ENCODE measurements around the gene ATL1. TPM values are rescaled to one million over a fixed set of nuclear protein-coding genes. Genes with fewer than 3 reads are reported as not detected.

ATL1 gene
- total and polyA plus RNA-seq, 2 of the 4 experiments (the other 2 are of a cell fraction) = 6.0 to 12.2 TPM

GRCh38 chr14:50534997-50535396 is 24.9 kb upstream of the ATL1 start:
- Histone ChIP-seq H3K27me3 (ENCODE audit: control insufficient read depth, insufficient read depth, low read length) (no peaks in the 10 kb centered on the region; the same call in 1 of the 2 replicates), H4K8ac (ENCODE audit: low read depth in 2 of 2, low read length in 2 of 2) (no peak overlapping the region), H2AFZ (replicated peaks; ENCODE audit: low read length, poor library complexity) (no peak overlapping the region), H3K4ac (ENCODE audit: low read depth, low read length) (no peak overlapping the region), H2BK20ac (ENCODE audit: low read depth, low read length) (no peak overlapping the region), H4K20me1 (ENCODE audit: insufficient read depth, low read length) (peaks cover 8% of the 10 kb centered on the region; the same call in 1 of the 2 replicates), H3K56ac (ENCODE audit: extremely low read depth, insufficient read depth, low read length) (no peak overlapping the region), H3K4me2 (ENCODE audit: low read depth, low read length) (no peak overlapping the region), H2AK9ac (replicated peaks; ENCODE audit: low read depth, low read length, poor library complexity) (no peak overlapping the region), H2BK5ac (ENCODE audit: low read depth, low read length, poor library complexity, severe bottlenecking) (no peak overlapping the region), H3K79me1 (ENCODE audit: low read depth in 1 of 2, low read length in 2 of 2) (peaks cover 3 to 12% of the 10 kb centered on the region in 2 experiments; a peak in 1 of 4 replicates), H2AK5ac (ENCODE audit: low read depth, low read length) (no peak overlapping the region), H3K9ac (ENCODE audit: low read depth, low read length) (no peak overlapping the region), H3K23ac (ENCODE audit: low read depth, low read length) (no peak overlapping the region), H3K4me1 (ENCODE audit: control insufficient read depth, insufficient read depth, low read length) (peaks cover 4% of the 10 kb centered on the region), H3K9me3 (ENCODE audit: control insufficient read depth, insufficient read depth, low read length) (no peaks in the 10 kb centered on the region), H3K9me1 (ENCODE audit: insufficient read depth, low read length) (no peaks in the 10 kb centered on the region), H3K14ac (replicated peaks; ENCODE audit: low read depth, low read length) (no peak overlapping the region), H2BK120ac (ENCODE audit: low read depth, low read length) (no peak overlapping the region), H2BK15ac (ENCODE audit: low read depth, low read length) (no peak overlapping the region), H3K18ac (ENCODE audit: low read depth, low read length) (no peak overlapping the region), H3K36me3 (ENCODE audit: control insufficient read depth, insufficient read depth, low read length) (no peaks in the 10 kb centered on the region; the same call in 1 of the 2 replicates), H4K91ac (ENCODE audit: insufficient read depth, low read depth, low read length) (no peak overlapping the region), H4K5ac (ENCODE audit: low read depth, low read length) (no peak overlapping the region), H3K4me3 (ENCODE audit: insufficient read depth, low read depth, low read length) (no peak overlapping the region), H3K27ac (ENCODE audit: insufficient read depth, low read length) (no peak overlapping the region)
- CTCF ChIA-PET = no interaction called here
- dilution Hi-C loops (cut with HindIII; ENCODE audit: low sequenced_read_pairs, unreplicated experiment) (no loop called here), in situ Hi-C loops (cut with MboI; ENCODE audit: low sequenced_read_pairs) (no loop called here), intact Hi-C loops (cut with micrococcal nuclease) (loop anchor here (5.0 to 10.0 kb wide), 3 partner anchors 138 to 418 kb away; partner anchors contain the start of genes CDKL1, SOS2 and VCPKMT)
- TF ChIP-seq RFX5 (IDR thresholded peaks at IDR 0.05; ENCODE audit: low read depth, low read length) = no peak
- TF ChIP-seq CHD1 (IDR thresholded peaks at IDR 0.05; ENCODE audit: low read depth, low read length) = no peak
- TF ChIP-seq RAD21 (IDR thresholded peaks at IDR 0.05; ENCODE audit: low read length) = no peak
- no peak for TF ChIP-seq CTCF (conservative IDR thresholded peaks at IDR 0.05; ENCODE audit: low read depth, low read length)
- no peak for TF ChIP-seq RCOR1 (IDR thresholded peaks at IDR 0.05; ENCODE audit: insufficient replicate concordance, low read length)
- no peak for TF ChIP-seq CEBPB (IDR thresholded peaks at IDR 0.05; ENCODE audit: low read depth, low read length)
- TF ChIP-seq FOS (IDR thresholded peaks at IDR 0.05; ENCODE audit: low read depth, low read length) = no peak
- TF ChIP-seq MAFK (IDR thresholded peaks at IDR 0.05; ENCODE audit: low read depth, low read length) = no peak
- no peak for TF ChIP-seq NFE2L2 (IDR thresholded peaks at IDR 0.05; ENCODE audit: low read depth, low read length)
- TF ChIP-seq POLR2A (IDR thresholded peaks at IDR 0.05; ENCODE audit: low read depth, low read length) = no peak
- no peak for TF ChIP-seq USF2 (IDR thresholded peaks at IDR 0.05; ENCODE audit: low read depth, low read length)
- no peak for TF ChIP-seq ELK1 (IDR thresholded peaks at IDR 0.05; ENCODE audit: borderline replicate concordance, low read depth, low read length)
- no peak for DNase-seq
- no CpG with 5 or more reads among the region's 1 CpG for WGBS, 2 experiments (ENCODE audit: extremely low coverage in 2 of 2, insufficient read length in 1 of 2)
- POLR2A ChIA-PET (ENCODE audit: unreplicated experiment) = no interaction called here
- ATAC-seq (ENCODE audit: low read depth) = no peak
- BruUV-seq (replicated peaks) = no TSS peak

Data from IMR-90 (cell line).